ENCODE data around the gene GAREM2. TPM values are rescaled to one million over a fixed set of nuclear protein-coding genes. Genes with fewer than 3 reads are reported as not detected.

GAREM2 gene
- total RNA-seq, 4 donors from 2014 or later = 1.5 to 4.6 (median 2.2) TPM; not detected in 1

GRCh38 chr2:26193578-26194231 lies 20.8 kb downstream of the GAREM2 start:
- in situ Hi-C loops (cut with MboI; ENCODE audit: low pct_ligation_motif_present in 1 of 4, low pct_unique_long_range_greater_than_20kb in 1 of 4, low sequenced_read_pairs in 3 of 4) (no loop called here), intact Hi-C loops (cut with DNase I; ENCODE audit: low total_unique reads) (no loop called here)
- no peaks in the 10 kb centered on the region for H3K9me3 ChIP-seq
- peaks cover 0 to 7% (median 3%) of the 10 kb centered on the region in 4 donors for H3K4me1 ChIP-seq
- no peak for TF ChIP-seq CTCF (IDR thresholded peaks at IDR 0.05)
- no peak for TF ChIP-seq EP300 (IDR thresholded peaks at IDR 0.05; ENCODE audit: low read depth)
- TF ChIP-seq POLR2A (IDR thresholded peaks at IDR 0.05) = no peak
- no peak for TF ChIP-seq POLR2AphosphoS5 (IDR thresholded peaks at IDR 0.05)
- peaks cover 0 to 42% (median 14%) of the 10 kb centered on the region in 4 donors for H3K36me3 ChIP-seq
- no peak overlapping the region for H3K27ac ChIP-seq
- no peak for DNase-seq
- no peak overlapping the region for H3K4me3 ChIP-seq
- 87 to 90% methylated on average over 7 to 10 of the region's 10 CpGs for WGBS, 2 donors (ENCODE audit: low coverage in 1 of 2)
- H3K27me3 ChIP-seq = no peaks in the 10 kb centered on the region

GRCh38 chr2:26195040-26195984 lies 22.4 kb downstream of the GAREM2 start:
- peaks cover 0 to 7% (median 3%) of the 10 kb centered on the region in 4 donors for H3K4me1 ChIP-seq
- TF ChIP-seq POLR2A (IDR thresholded peaks at IDR 0.05) (no peak), CTCF (IDR thresholded peaks at IDR 0.05) (no peak), EP300 (IDR thresholded peaks at IDR 0.05; ENCODE audit: low read depth) (no peak), POLR2AphosphoS5 (IDR thresholded peaks at IDR 0.05) (no peak)
- 84 to 87% methylated on average over 5 to 12 of the region's 12 CpGs for WGBS, 2 donors (ENCODE audit: low coverage in 1 of 2)
- H3K27me3 ChIP-seq = no peaks in the 10 kb centered on the region
- no peaks in the 10 kb centered on the region for H3K9me3 ChIP-seq
- intact Hi-C loops (cut with DNase I; ENCODE audit: low total_unique reads) (no loop called here), in situ Hi-C loops (cut with MboI; ENCODE audit: low pct_ligation_motif_present in 1 of 4, low pct_unique_long_range_greater_than_20kb in 1 of 4, low sequenced_read_pairs in 3 of 4) (no loop called here)
- DNase-seq = no peak
- H3K27ac ChIP-seq = no peak overlapping the region
- peaks cover 0 to 51% (median 20%) of the 10 kb centered on the region in 4 donors for H3K36me3 ChIP-seq
- no peak overlapping the region for H3K4me3 ChIP-seq

GRCh38 chr2:26196683-26197418 lies 24.0 kb downstream of the GAREM2 start:
- 35 to 83% methylated on average over 3 to 9 of the region's 9 CpGs for WGBS, 2 donors (ENCODE audit: low coverage in 1 of 2)
- no peak for DNase-seq
- TF ChIP-seq EP300 (IDR thresholded peaks at IDR 0.05; ENCODE audit: low read depth) = no peak
- TF ChIP-seq POLR2A (IDR thresholded peaks at IDR 0.05) = no peak
- no peak for TF ChIP-seq POLR2AphosphoS5 (IDR thresholded peaks at IDR 0.05)
- TF ChIP-seq CTCF (IDR thresholded peaks at IDR 0.05) = no peak
- H3K4me3 ChIP-seq = no peak overlapping the region
- peaks cover 0 to 61% (median 26%) of the 10 kb centered on the region in 4 donors for H3K36me3 ChIP-seq
- no peaks in the 10 kb centered on the region for H3K9me3 ChIP-seq
- H3K27me3 ChIP-seq = no peaks in the 10 kb centered on the region
- intact Hi-C loops (cut with DNase I; ENCODE audit: low total_unique reads) (no loop called here), in situ Hi-C loops (cut with MboI; ENCODE audit: low pct_ligation_motif_present in 1 of 4, low pct_unique_long_range_greater_than_20kb in 1 of 4, low sequenced_read_pairs in 3 of 4) (no loop called here)
- H3K27ac ChIP-seq = no peak overlapping the region
- peaks cover 0 to 2% (median under 1%) of the 10 kb centered on the region in 4 donors for H3K4me1 ChIP-seq

- Histone ChIP-seq H3K4me3 (no peak overlapping the region), H3K9me3 (no peaks in the 10 kb centered on the region), H3K27me3 (no peaks in the 10 kb centered on the region), H3K27ac (no peak overlapping the region), H3K36me3 (peaks cover 0 to 67% (median 30%) of the 10 kb centered on the region in 4 donors), H3K4me1 (no peaks in the 10 kb centered on the region)
- 89% methylated on average over 4 of the region's 4 CpGs; no CpG with 5 or more reads in 1 of the 2 donors for WGBS, 2 donors (ENCODE audit: low coverage in 1 of 2)
- TF ChIP-seq POLR2AphosphoS5 (IDR thresholded peaks at IDR 0.05) (no peak), POLR2A (IDR thresholded peaks at IDR 0.05) (no peak), CTCF (IDR thresholded peaks at IDR 0.05) (no peak), EP300 (IDR thresholded peaks at IDR 0.05; ENCODE audit: low read depth) (no peak)
- in situ Hi-C loops (cut with MboI; ENCODE audit: low pct_ligation_motif_present in 1 of 4, low pct_unique_long_range_greater_than_20kb in 1 of 4, low sequenced_read_pairs in 3 of 4) = no loop called here
- intact Hi-C loops (cut with DNase I; ENCODE audit: low total_unique reads) = no loop called here
- no peak for DNase-seq
These were observed 24.6 kb downstream of the GAREM2 start for GRCh38 chr2:26197516-26197915.
